Liver (tissue), 9 donors: ENCODE data around the gene MSI1. TPM values are rescaled to one million over a fixed set of nuclear protein-coding genes. Genes with fewer than 3 reads are reported as not detected.

Source experiments
- DNase-seq: peaks from one replicate; pipeline ENCODE4 v3.0.0-alpha.2; 2017; ENCODE audit warnings: low spot score
- H3K27ac ChIP-seq, 2 donors: one replicate each; pipeline ENCODE4 v1.7.0; 2013; ENCODE audit warnings: inconsistent platforms in 2 of 2, low read length in 2 of 2, control low read depth in 1 of 2, low read depth in 1 of 2, mild to moderate bottlenecking in 1 of 2
- H3K27me3 ChIP-seq, 4 donors: one replicate each; pipeline versions ENCODE4 v1.6.1 to v1.7.0; 2013; ENCODE audit warnings: low read length in 3 of 4, inconsistent platforms in 1 of 4, mild to moderate bottlenecking in 1 of 4, moderate library complexity in 1 of 4; ENCODE audit not compliant: control insufficient read depth in 4 of 4, insufficient read depth in 4 of 4
- H3K36me3 ChIP-seq, 4 donors: one replicate each; pipeline versions ENCODE4 v1.6.1 to v1.7.0; 2013; ENCODE audit warnings: low read length in 3 of 4, mild to moderate bottlenecking in 3 of 4, low read depth in 1 of 4, moderate library complexity in 1 of 4; ENCODE audit not compliant: control insufficient read depth in 4 of 4, insufficient read depth in 3 of 4
- H3K4me1 ChIP-seq, 4 donors: one replicate each; pipeline versions ENCODE4 v1.6.1 to v1.7.0; 2013; ENCODE audit warnings: low read length in 3 of 4, mild to moderate bottlenecking in 3 of 4, moderate library complexity in 1 of 4; ENCODE audit not compliant: control insufficient read depth in 4 of 4, insufficient read depth in 4 of 4
- H3K4me3 ChIP-seq, 3 donors: one replicate each; pipeline versions ENCODE4 v1.6.1 to v1.7.0; 2013; ENCODE audit warnings: low read length in 3 of 3, control low read depth in 1 of 3, low read depth in 1 of 3, mild to moderate bottlenecking in 1 of 3
- H3K9ac ChIP-seq, 2 donors: one replicate each; pipeline ENCODE4 v1.7.0; 2013; ENCODE audit warnings: low read length in 2 of 2, mild to moderate bottlenecking in 2 of 2, moderate library complexity in 2 of 2, control low read depth in 1 of 2, low read depth in 1 of 2
- H3K9me3 ChIP-seq, 4 donors: one replicate each; pipeline versions ENCODE4 v1.6.1 to v1.7.0; 2013; ENCODE audit warnings: low read length in 3 of 4; ENCODE audit not compliant: control insufficient read depth in 4 of 4
- EGR1 ChIP-seq, 2 donors: IDR thresholded peaks; 2 replicates each; pipeline ENCODE4 v1.6.1; 2016 to 2018; ENCODE audit warnings: antibody characterized with exemption in 2 of 2, low read depth in 2 of 2
- FOXA1 ChIP-seq: IDR thresholded peaks from 2 replicates; pipeline ENCODE4 v1.6.1; 2016; ENCODE audit warnings: antibody characterized with exemption
- FOXA2 ChIP-seq: IDR thresholded peaks from 2 replicates; pipeline ENCODE4 v1.6.1; 2016; ENCODE audit warnings: antibody characterized with exemption
- GABPA ChIP-seq, 2 donors: IDR thresholded peaks in 1 of 2; conservative IDR thresholded peaks in 1 of 2; 2 replicates each; pipeline ENCODE4 v1.6.1; 2016; ENCODE audit warnings: antibody characterized with exemption in 2 of 2, mild to moderate bottlenecking in 1 of 2, moderate library complexity in 1 of 2
- HNF4A ChIP-seq, 2 donors: conservative IDR thresholded peaks; 2 replicates each; pipeline ENCODE4 v1.6.1; 2016; ENCODE audit warnings: antibody characterized with exemption in 2 of 2, mild to moderate bottlenecking in 2 of 2
- HNF4G ChIP-seq: IDR thresholded peaks from 2 replicates; pipeline ENCODE4 v1.6.1; 2016; ENCODE audit warnings: antibody characterized with exemption
- JUND ChIP-seq, 2 donors: IDR thresholded peaks; 2 replicates each; pipeline ENCODE4 v1.6.1; 2016; ENCODE audit warnings: antibody characterized with exemption in 2 of 2
- MAX ChIP-seq: IDR thresholded peaks from 2 replicates; pipeline ENCODE4 v1.6.1; 2016; ENCODE audit warnings: antibody characterized with exemption
- NR2F2 ChIP-seq: IDR thresholded peaks from 2 replicates; pipeline ENCODE4 v1.6.1; 2016; ENCODE audit warnings: antibody characterized with exemption
- RAD21 ChIP-seq, 2 donors: IDR thresholded peaks; 2 replicates each; pipeline ENCODE4 v1.6.1; 2016; ENCODE audit warnings: antibody characterized with exemption in 2 of 2, mild to moderate bottlenecking in 2 of 2
- RXRA ChIP-seq, 2 donors: IDR thresholded peaks; 2 replicates each; pipeline ENCODE4 v1.6.1; 2017 to 2018; ENCODE audit warnings: antibody characterized with exemption in 2 of 2, mild to moderate bottlenecking in 1 of 2
- SP1 ChIP-seq: IDR thresholded peaks from 2 replicates; pipeline ENCODE4 v1.6.1; 2018; ENCODE audit warnings: antibody characterized with exemption, mild to moderate bottlenecking
- TAF1 ChIP-seq: conservative IDR thresholded peaks from 2 replicates; pipeline ENCODE4 v1.6.1; 2016; ENCODE audit warnings: antibody characterized with exemption, mild to moderate bottlenecking
- YY1 ChIP-seq: IDR thresholded peaks from 2 replicates; pipeline ENCODE4 v1.6.1; 2016; ENCODE audit warnings: antibody characterized with exemption, mild to moderate bottlenecking
- WGBS: extraction: QIAGEN DNeasy Blood & Tissue Kit; methylation state at CpG from one replicate; pipeline ENCODE4 v1.1.7; 2013; 5-methylcytosine and 5-hydroxymethylcytosine counted together
- polyA plus RNA-seq, 2 donors: library from polyadenylated mRNA; stranded (reverse) in 1 of 2; unstranded in 1 of 2; fragments of 200-250 nt in 1 of 2; fragments of >200 nt in 1 of 2; fragmentation: Nextera tagmentation in 1 of 2; extraction: Ambion mirVana in 1 of 2; gene quantifications; one replicate each; pipeline versions ENCODE4 v1.2.1 to v1.2.3, GENCODE V29; 2013 to 2015
- total RNA-seq, 2 donors: library from RNA; depleted of rRNA; stranded (reverse); fragments of >200 nt; gene quantifications; one replicate each; pipeline ENCODE4 v1.2.3, GENCODE V29; 2014
- TF ChIP-seq, protein P1 (sequence below): IDR thresholded peaks from 2 replicates; pipeline ENCODE4 v1.6.1; 2016; ENCODE audit warnings: antibody characterized with exemption, mild to moderate bottlenecking
- TF ChIP-seq, protein P2 (sequence below): fragments of 150-350 bp; IDR thresholded peaks from 2 replicates; pipeline ENCODE4 v1.5.1; 2017; ENCODE audit warnings: improper control_type of control experiment, low read depth, low read length; ENCODE audit not compliant: missing input control
- TF ChIP-seq, protein P3 (sequence below): IDR thresholded peaks from 2 replicates; pipeline ENCODE4 v1.6.1; 2016; ENCODE audit warnings: antibody characterized with exemption
- TF ChIP-seq, protein P4 (sequence below): IDR thresholded peaks from 2 replicates; pipeline ENCODE4 v1.6.1; 2016; ENCODE audit warnings: antibody characterized with exemption
- donor health status: healthy.
- donor health status: healthy.
- donor health status: healthy.
- donor health status: healthy.
- donor health status: healthy.

Gene MSI1
- total and polyA plus RNA-seq, 4 donors: 0.13 to 1.2 TPM; not detected in 2

- TF ChIP-seq, protein P1, sequence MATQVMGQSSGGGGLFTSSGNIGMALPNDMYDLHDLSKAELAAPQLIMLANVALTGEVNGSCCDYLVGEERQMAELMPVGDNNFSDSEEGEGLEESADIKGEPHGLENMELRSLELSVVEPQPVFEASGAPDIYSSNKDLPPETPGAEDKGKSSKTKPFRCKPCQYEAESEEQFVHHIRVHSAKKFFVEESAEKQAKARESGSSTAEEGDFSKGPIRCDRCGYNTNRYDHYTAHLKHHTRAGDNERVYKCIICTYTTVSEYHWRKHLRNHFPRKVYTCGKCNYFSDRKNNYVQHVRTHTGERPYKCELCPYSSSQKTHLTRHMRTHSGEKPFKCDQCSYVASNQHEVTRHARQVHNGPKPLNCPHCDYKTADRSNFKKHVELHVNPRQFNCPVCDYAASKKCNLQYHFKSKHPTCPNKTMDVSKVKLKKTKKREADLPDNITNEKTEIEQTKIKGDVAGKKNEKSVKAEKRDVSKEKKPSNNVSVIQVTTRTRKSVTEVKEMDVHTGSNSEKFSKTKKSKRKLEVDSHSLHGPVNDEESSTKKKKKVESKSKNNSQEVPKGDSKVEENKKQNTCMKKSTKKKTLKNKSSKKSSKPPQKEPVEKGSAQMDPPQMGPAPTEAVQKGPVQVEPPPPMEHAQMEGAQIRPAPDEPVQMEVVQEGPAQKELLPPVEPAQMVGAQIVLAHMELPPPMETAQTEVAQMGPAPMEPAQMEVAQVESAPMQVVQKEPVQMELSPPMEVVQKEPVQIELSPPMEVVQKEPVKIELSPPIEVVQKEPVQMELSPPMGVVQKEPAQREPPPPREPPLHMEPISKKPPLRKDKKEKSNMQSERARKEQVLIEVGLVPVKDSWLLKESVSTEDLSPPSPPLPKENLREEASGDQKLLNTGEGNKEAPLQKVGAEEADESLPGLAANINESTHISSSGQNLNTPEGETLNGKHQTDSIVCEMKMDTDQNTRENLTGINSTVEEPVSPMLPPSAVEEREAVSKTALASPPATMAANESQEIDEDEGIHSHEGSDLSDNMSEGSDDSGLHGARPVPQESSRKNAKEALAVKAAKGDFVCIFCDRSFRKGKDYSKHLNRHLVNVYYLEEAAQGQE: peak; percentile 15
- TF ChIP-seq YY1 (peak; percentile 35), MAX (peak; percentile 59), HNF4A (conservative IDR thresholded peaks at IDR 0.05) (peak in 1 of 2 donors; percentile 44), HNF4G (no peak)
These were observed 66.8 kb downstream of the MSI1 start, which contains the start of gene SIRT4 (continued) for GRCh38 chr12:120301962-120302815.

GRCh38 chr12:120292661-120293531 is 76.1 kb downstream of the MSI1 start, which contains the start of gene RNU4-1:
RNU4-1 (minus strand) TSS chr12:120293237.
- H3K4me3 ChIP-seq: peak within 1 kb of the TSS; percentile 38 to 70 (median 44)
- H3K9me3 ChIP-seq: no peaks in the 10 kb centered on the region
- peak; percentile 72 for DNase-seq
- H3K27me3 ChIP-seq: no peaks in the 10 kb centered on the region
- TF ChIP-seq EGR1 (IDR thresholded peaks at IDR 0.05; ENCODE audit: low read depth in 2 of 2) (peak; percentile 44 to 47), NR2F2 (peak; percentile 47), GABPA (IDR thresholded peaks at IDR 0.05 in 1 of 2, conservative IDR thresholded peaks at IDR 0.05 in 1 of 2) (no peak), RAD21 (IDR thresholded peaks at IDR 0.05) (peak; percentile 7 to 19), MAX (peak; percentile 10), YY1 (peak; percentile 40), HNF4G (no peak), SP1 (peak; percentile 86), FOXA2 (no peak), TAF1 (peak; percentile 61), HNF4A (conservative IDR thresholded peaks at IDR 0.05) (peak in 1 of 2 donors; percentile 42), RXRA (IDR thresholded peaks at IDR 0.05) (peak; percentile 37 to 71), JUND (IDR thresholded peaks at IDR 0.05) (peak in 1 of 2 donors; percentile 71), FOXA1 (no peak)
- TF ChIP-seq, protein P2, sequence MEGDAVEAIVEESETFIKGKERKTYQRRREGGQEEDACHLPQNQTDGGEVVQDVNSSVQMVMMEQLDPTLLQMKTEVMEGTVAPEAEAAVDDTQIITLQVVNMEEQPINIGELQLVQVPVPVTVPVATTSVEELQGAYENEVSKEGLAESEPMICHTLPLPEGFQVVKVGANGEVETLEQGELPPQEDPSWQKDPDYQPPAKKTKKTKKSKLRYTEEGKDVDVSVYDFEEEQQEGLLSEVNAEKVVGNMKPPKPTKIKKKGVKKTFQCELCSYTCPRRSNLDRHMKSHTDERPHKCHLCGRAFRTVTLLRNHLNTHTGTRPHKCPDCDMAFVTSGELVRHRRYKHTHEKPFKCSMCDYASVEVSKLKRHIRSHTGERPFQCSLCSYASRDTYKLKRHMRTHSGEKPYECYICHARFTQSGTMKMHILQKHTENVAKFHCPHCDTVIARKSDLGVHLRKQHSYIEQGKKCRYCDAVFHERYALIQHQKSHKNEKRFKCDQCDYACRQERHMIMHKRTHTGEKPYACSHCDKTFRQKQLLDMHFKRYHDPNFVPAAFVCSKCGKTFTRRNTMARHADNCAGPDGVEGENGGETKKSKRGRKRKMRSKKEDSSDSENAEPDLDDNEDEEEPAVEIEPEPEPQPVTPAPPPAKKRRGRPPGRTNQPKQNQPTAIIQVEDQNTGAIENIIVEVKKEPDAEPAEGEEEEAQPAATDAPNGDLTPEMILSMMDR: no peak
- TF ChIP-seq, protein P3, sequence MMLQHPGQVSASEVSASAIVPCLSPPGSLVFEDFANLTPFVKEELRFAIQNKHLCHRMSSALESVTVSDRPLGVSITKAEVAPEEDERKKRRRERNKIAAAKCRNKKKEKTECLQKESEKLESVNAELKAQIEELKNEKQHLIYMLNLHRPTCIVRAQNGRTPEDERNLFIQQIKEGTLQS: peak; percentile 72
- TF ChIP-seq, protein P1: no peak
- TF ChIP-seq, protein P4, sequence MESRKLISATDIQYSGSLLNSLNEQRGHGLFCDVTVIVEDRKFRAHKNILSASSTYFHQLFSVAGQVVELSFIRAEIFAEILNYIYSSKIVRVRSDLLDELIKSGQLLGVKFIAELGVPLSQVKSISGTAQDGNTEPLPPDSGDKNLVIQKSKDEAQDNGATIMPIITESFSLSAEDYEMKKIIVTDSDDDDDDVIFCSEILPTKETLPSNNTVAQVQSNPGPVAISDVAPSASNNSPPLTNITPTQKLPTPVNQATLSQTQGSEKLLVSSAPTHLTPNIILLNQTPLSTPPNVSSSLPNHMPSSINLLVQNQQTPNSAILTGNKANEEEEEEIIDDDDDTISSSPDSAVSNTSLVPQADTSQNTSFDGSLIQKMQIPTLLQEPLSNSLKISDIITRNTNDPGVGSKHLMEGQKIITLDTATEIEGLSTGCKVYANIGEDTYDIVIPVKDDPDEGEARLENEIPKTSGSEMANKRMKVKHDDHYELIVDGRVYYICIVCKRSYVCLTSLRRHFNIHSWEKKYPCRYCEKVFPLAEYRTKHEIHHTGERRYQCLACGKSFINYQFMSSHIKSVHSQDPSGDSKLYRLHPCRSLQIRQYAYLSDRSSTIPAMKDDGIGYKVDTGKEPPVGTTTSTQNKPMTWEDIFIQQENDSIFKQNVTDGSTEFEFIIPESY: peak; percentile 61
- WGBS: under 1% methylated on average over 29 of the region's 29 CpGs
- H3K9ac ChIP-seq: peak within 1 kb of the TSS; percentile 77 to 99
- no peaks in the 10 kb centered on the region for H3K36me3 ChIP-seq
- H3K27ac ChIP-seq: peak within 1 kb of the TSS; percentile 96 to 99
- H3K4me1 ChIP-seq: peaks cover 0 to 13% (median 5%) of the 10 kb centered on the region in 4 donors
